Measurements from ENCODE around the gene ARL16. TPM values are rescaled to one million over a fixed set of nuclear protein-coding genes. Genes with fewer than 3 reads are reported as not detected.

The ARL16 gene
- total RNA-seq, 1 donor from 2014 or later = 24.1 TPM

DNA sequence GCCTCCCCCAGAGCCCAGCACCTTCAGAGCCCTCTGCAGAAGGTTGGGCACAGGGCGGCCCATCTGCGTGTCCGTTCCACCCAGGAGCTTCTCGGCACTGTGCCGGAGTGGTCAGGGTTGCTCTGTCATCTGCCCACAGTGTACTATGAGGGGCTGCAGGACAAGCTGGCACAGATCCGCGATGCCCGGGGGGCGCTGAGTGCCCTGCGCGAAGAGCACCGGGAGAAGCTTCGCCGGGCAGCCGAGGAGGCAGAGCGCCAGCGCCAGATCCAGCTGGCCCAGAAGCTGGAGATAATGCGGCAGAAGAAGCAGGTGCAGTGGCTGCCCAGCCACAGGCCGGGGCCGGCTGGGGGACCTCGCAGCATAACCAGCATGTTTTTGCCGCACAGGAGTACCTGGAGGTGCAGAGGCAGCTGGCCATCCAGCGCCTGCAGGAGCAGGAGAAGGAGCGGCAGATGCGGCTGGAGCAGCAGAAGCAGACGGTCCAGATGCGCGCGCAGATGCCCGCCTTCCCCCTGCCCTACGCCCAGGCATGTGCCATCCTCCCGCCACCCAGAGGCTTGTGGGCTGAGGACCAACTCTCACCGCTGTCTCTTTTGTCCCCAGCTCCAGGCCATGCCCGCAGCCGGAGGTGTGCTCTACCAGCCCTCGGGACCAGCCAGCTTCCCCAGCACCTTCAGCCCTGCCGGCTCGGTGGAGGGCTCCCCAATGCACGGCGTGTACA is 12.8 kb upstream of the ARL16 start:
- intact Hi-C loops (cut with DNase I) = no loop called here
- H3K4me3 ChIP-seq = no peak overlapping the region
- H3K4me1 ChIP-seq = peaks cover 7% of the 10 kb centered on the region
- H3K27me3 ChIP-seq = no peaks in the 10 kb centered on the region
- peaks cover 0 to 83% of the 10 kb centered on the region in 2 donors for H3K36me3 ChIP-seq
- no peaks in the 10 kb centered on the region for H3K9me3 ChIP-seq
- no peak for TF ChIP-seq POLR2A (IDR thresholded peaks at IDR 0.05)
- no peak for TF ChIP-seq POLR2AphosphoS5 (IDR thresholded peaks at IDR 0.05; ENCODE audit: insufficient read depth in 1 of 2, low read depth in 1 of 2)
- TF ChIP-seq, protein P1, sequence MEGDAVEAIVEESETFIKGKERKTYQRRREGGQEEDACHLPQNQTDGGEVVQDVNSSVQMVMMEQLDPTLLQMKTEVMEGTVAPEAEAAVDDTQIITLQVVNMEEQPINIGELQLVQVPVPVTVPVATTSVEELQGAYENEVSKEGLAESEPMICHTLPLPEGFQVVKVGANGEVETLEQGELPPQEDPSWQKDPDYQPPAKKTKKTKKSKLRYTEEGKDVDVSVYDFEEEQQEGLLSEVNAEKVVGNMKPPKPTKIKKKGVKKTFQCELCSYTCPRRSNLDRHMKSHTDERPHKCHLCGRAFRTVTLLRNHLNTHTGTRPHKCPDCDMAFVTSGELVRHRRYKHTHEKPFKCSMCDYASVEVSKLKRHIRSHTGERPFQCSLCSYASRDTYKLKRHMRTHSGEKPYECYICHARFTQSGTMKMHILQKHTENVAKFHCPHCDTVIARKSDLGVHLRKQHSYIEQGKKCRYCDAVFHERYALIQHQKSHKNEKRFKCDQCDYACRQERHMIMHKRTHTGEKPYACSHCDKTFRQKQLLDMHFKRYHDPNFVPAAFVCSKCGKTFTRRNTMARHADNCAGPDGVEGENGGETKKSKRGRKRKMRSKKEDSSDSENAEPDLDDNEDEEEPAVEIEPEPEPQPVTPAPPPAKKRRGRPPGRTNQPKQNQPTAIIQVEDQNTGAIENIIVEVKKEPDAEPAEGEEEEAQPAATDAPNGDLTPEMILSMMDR (IDR thresholded peaks at IDR 0.05) = no peak
- no peak for DNase-seq (ENCODE audit: extremely low spot score in 2 of 2)
- no peak overlapping the region for H3K27ac ChIP-seq

- no peaks in the 10 kb centered on the region for H3K27me3 ChIP-seq
- intact Hi-C loops (cut with DNase I) = no loop called here
- no peaks in the 10 kb centered on the region for H3K9me3 ChIP-seq
- TF ChIP-seq, protein P1 (IDR thresholded peaks at IDR 0.05) = no peak
- TF ChIP-seq POLR2AphosphoS5 (IDR thresholded peaks at IDR 0.05; ENCODE audit: insufficient read depth in 1 of 2, low read depth in 1 of 2) (no peak), POLR2A (IDR thresholded peaks at IDR 0.05) (no peak)
- H3K27ac ChIP-seq = no peak overlapping the region
- no peak overlapping the region for H3K4me3 ChIP-seq
- H3K36me3 ChIP-seq = peaks cover 0 to 83% of the 10 kb centered on the region in 2 donors
- H3K4me1 ChIP-seq = peaks cover under 1% of the 10 kb centered on the region
- no peak for DNase-seq (ENCODE audit: extremely low spot score in 2 of 2)
Measured at GRCh38 chr17:81695801-81696200, 12.2 kb upstream of the ARL16 start.

- intact Hi-C loops (cut with DNase I) = no loop called here
- Histone ChIP-seq H3K4me3 (no peak overlapping the region), H3K36me3 (peaks cover 0 to 83% of the 10 kb centered on the region in 2 donors), H3K27me3 (no peaks in the 10 kb centered on the region), H3K9me3 (no peaks in the 10 kb centered on the region), H3K4me1 (no peaks in the 10 kb centered on the region), H3K27ac (no peak overlapping the region)
- TF ChIP-seq, protein P1 (IDR thresholded peaks at IDR 0.05) = no peak
- no peak for TF ChIP-seq POLR2A (IDR thresholded peaks at IDR 0.05)
- no peak for DNase-seq (ENCODE audit: extremely low spot score in 2 of 2)
Measured at GRCh38 chr17:81695211-81695610, 11.6 kb upstream of the ARL16 start.

GRCh38 chr17:81694810-81695209 is 11.2 kb upstream of the ARL16 start:
- H3K27ac ChIP-seq = no peak overlapping the region
- intact Hi-C loops (cut with DNase I) = no loop called here
- peaks cover 0 to 87% of the 10 kb centered on the region in 2 donors for H3K36me3 ChIP-seq
- H3K27me3 ChIP-seq = no peaks in the 10 kb centered on the region
- no peaks in the 10 kb centered on the region for H3K9me3 ChIP-seq
- no peaks in the 10 kb centered on the region for H3K4me1 ChIP-seq
- TF ChIP-seq POLR2AphosphoS5 (IDR thresholded peaks at IDR 0.05; ENCODE audit: insufficient read depth in 1 of 2, low read depth in 1 of 2) (no peak), POLR2A (IDR thresholded peaks at IDR 0.05) (no peak)
- TF ChIP-seq, protein P1 (IDR thresholded peaks at IDR 0.05) = no peak
- no peak for DNase-seq (ENCODE audit: extremely low spot score in 2 of 2)
- no peak overlapping the region for H3K4me3 ChIP-seq

- intact Hi-C loops (cut with DNase I) = no loop called here
Measured at GRCh38 chr17:81693509-81694210, 10.1 kb upstream of the ARL16 start.

More at GRCh38 chr17:81693509-81694210, 10.1 kb upstream of the ARL16 start:
- no peak overlapping the region for H3K4me3 ChIP-seq
- no peak for DNase-seq (ENCODE audit: extremely low spot score in 2 of 2)
- no peaks in the 10 kb centered on the region for H3K27me3 ChIP-seq
- H3K4me1 ChIP-seq = no peaks in the 10 kb centered on the region
- H3K9me3 ChIP-seq = no peaks in the 10 kb centered on the region
- H3K27ac ChIP-seq = no peak overlapping the region
- H3K36me3 ChIP-seq = peaks cover 0 to 92% of the 10 kb centered on the region in 2 donors
- no peak for TF ChIP-seq POLR2AphosphoS5 (IDR thresholded peaks at IDR 0.05; ENCODE audit: insufficient read depth in 1 of 2, low read depth in 1 of 2)
- TF ChIP-seq POLR2A (IDR thresholded peaks at IDR 0.05) = no peak
- TF ChIP-seq, protein P1 (IDR thresholded peaks at IDR 0.05) = no peak
